Heart left ventricle (tissue), 16 donors: ENCODE results near the gene CELSR3. TPM values are rescaled to one million over a fixed set of nuclear protein-coding genes. Genes with fewer than 3 reads are reported as not detected.

Experiments
- ATAC-seq, 4 donors: fragments of 200-7000 bp; cut with Tn5 transposase; one replicate each; pipeline ENCODE4 v1.9.1; 2020 to 2022; ENCODE audit warnings: moderate library complexity in 4 of 4, mild to moderate bottlenecking in 3 of 4, moderate number of reproducible peaks in 1 of 4
- DNase-seq, 5 donors: peaks; one replicate each; pipeline ENCODE4 v3.0.0-alpha.2; 2020
- H3K27ac ChIP-seq, 12 donors: fragments of 200-600 bp; sonication (generic) in 4 of 12; one replicate each; pipeline versions ENCODE4 v1.5.0 to v1.8.0; 2016 to 2022; ENCODE audit warnings: mild to moderate bottlenecking in 2 of 12
- H3K27me3 ChIP-seq, 9 donors: fragments of 200-600 bp; sonication (generic) in 2 of 9; one replicate each; pipeline versions ENCODE4 v1.5.1 to v1.8.0; 2016 to 2022; ENCODE audit warnings: mild to moderate bottlenecking in 3 of 9
- H3K36me3 ChIP-seq, 9 donors: fragments of 200-600 bp; sonication (generic) in 2 of 9; one replicate each; pipeline versions ENCODE4 v1.5.0 to v1.8.0; 2018 to 2022; ENCODE audit warnings: mild to moderate bottlenecking in 2 of 9
- H3K4me1 ChIP-seq, 12 donors: fragments of 200-600 bp; sonication (generic) in 4 of 12; one replicate each; pipeline versions ENCODE4 v1.5.0 to v1.8.0; 2016 to 2022; ENCODE audit warnings: mild to moderate bottlenecking in 3 of 12
- H3K4me3 ChIP-seq, 12 donors: fragments of 200-600 bp; sonication (generic) in 4 of 12; one replicate each; pipeline versions ENCODE4 v1.5.0 to v1.8.0; 2017 to 2022; ENCODE audit warnings: mild to moderate bottlenecking in 9 of 12, moderate library complexity in 4 of 12
- H3K9me3 ChIP-seq, 12 donors: fragments of 200-600 bp; sonication (generic) in 4 of 12; one replicate each; pipeline versions ENCODE4 v1.5.0 to v1.8.0; 2016 to 2022; ENCODE audit warnings: mild to moderate bottlenecking in 1 of 12
- CTCF ChIP-seq, 12 donors: fragments of 200-600 bp; sonication (generic) in 4 of 12; IDR thresholded peaks; one replicate each; pipeline versions ENCODE4 v1.5.0 to v1.8.0; 2018 to 2022; ENCODE audit warnings: antibody characterized with exemption in 12 of 12, mild to moderate bottlenecking in 5 of 12
- POLR2A ChIP-seq, 2 donors: fragments of 450-650 bp; IDR thresholded peaks; one replicate each; pipeline ENCODE4 v1.6.1; 2017; ENCODE audit warnings: antibody characterized with exemption in 2 of 2, mild to moderate bottlenecking in 2 of 2, moderate library complexity in 2 of 2
- WGBS, 4 donors: extraction: QIAGEN DNeasy Blood & Tissue Kit in 2 of 4; methylation state at CpG; one replicate each; pipeline versions ENCODE4 v1.1.5 to v1.1.7; 2013 to 2018; 5-methylcytosine and 5-hydroxymethylcytosine counted together
- intact Hi-C, 10 donors: fragments of 100-400 bp; cut with DNase I; formaldehyde crosslinking; loops; one replicate each; pipeline versions ENCODE4 v1.11.1 to v1.14.2; 2022
- polyA plus RNA-seq, 2 donors: library from polyadenylated mRNA; stranded (reverse); fragments of 200-250 nt; gene quantifications; one replicate each; pipeline ENCODE4 v1.2.3, GENCODE V29; 2013
- total RNA-seq, 9 donors: library from RNA; depleted of rRNA in 2 of 9; stranded (reverse); fragments of >200 nt in 2 of 9; fragmentation: NEBNext Ultra II Directional in 3 of 9; extraction: Animal tissue kit (Norgen Biotek cat#: 25700) in 3 of 9; gene quantifications; one replicate each; pipeline versions ENCODE4 v1.1.0 to v1.2.4, GENCODE V29; 2016 to 2023
- donor health status: ischemic (EF 13 %, LVEDD 7.1; RV severe dilation, severe dysfunction).
- donor health status: healthy with polysubstance abuse.
- donor health status: DM: no; HTN: yes; CAD: no.
- donor health status: DM: no; HTN: no; CAD: no.
- donor health status: ischemic (EF 25% LVEDD 6.9; RV normal size, moderate dysfunction).
- donor health status: ischemic (EF 25% LVEDD 5.7; RV mildly dilated, moderate dysfunction).
- donor health status: healthy.
- donor health status: DM: yes; HTN: yes; CAD: no.
- donor health status: ischemic (EF 35%, LVEDD 5.7; RV mildly dilated, moderate dysfunction).
- donor health status: nonischemic (EF 11% LVEDD 7.7; RV severe dilation, severe dysfunction).
- donor health status: DM: yes; HTN: yes; CAD: no.
- donor health status: PGD.
- donor health status: ischemic (EF 29% LVEDD 5.4; RV normal size, mild dysfunction).
- donor health status: nonischemic (EF 23%, LVEDD 6.1; RV moderate dilation, normal function).

CELSR3 gene
- total and polyA plus RNA-seq, 11 donors, result 0.10 to 0.36 (median 0.19) TPM

GRCh38 chr3:48707157-48707556 is 44.5 kb upstream of the CELSR3 start:
- H3K36me3 ChIP-seq, result peaks cover 0 to 73% (median 51%) of the 10 kb centered on the region in 9 donors
- H3K4me3 ChIP-seq, result no peak overlapping the region
- H3K27ac ChIP-seq, result no peak overlapping the region
- DNase-seq, result no peak
- no peaks in the 10 kb centered on the region for H3K27me3 ChIP-seq
- 84 to 90% (median 85%) methylated on average over 5 of the region's 5 CpGs for WGBS, 4 donors
- H3K9me3 ChIP-seq, result no peaks in the 10 kb centered on the region
- ATAC-seq, result no peak
- no peak for TF ChIP-seq POLR2A (IDR thresholded peaks at IDR 0.05)
- no peak for TF ChIP-seq CTCF (IDR thresholded peaks at IDR 0.05)
- intact Hi-C loops, result no loop called here
- H3K4me1 ChIP-seq, result peaks cover 0 to 66% (median 20%) of the 10 kb centered on the region in 12 donors

GRCh38 chr3:48702320-48702920 is 39.7 kb upstream of the CELSR3 start:
- peaks cover 0 to 37% (median 12%) of the 10 kb centered on the region in 12 donors for H3K4me1 ChIP-seq
- DNase-seq, result no peak
- no peak overlapping the region for H3K4me3 ChIP-seq
- 81 to 89% (median 83%) methylated on average over 6 of the region's 6 CpGs for WGBS, 4 donors
- TF ChIP-seq CTCF (IDR thresholded peaks at IDR 0.05) (no peak), POLR2A (IDR thresholded peaks at IDR 0.05) (no peak)
- no peak overlapping the region for H3K27ac ChIP-seq
- H3K9me3 ChIP-seq, result no peaks in the 10 kb centered on the region
- peaks cover 0 to 71% (median 38%) of the 10 kb centered on the region in 9 donors for H3K36me3 ChIP-seq
- intact Hi-C loops, result no loop called here
- ATAC-seq, result no peak
- H3K27me3 ChIP-seq, result no peaks in the 10 kb centered on the region

- Histone ChIP-seq H3K9me3 (no peaks in the 10 kb centered on the region), H3K27ac (no peak overlapping the region), H3K36me3 (peaks cover 0 to 57% (median 24%) of the 10 kb centered on the region in 9 donors), H3K27me3 (no peaks in the 10 kb centered on the region), H3K4me3 (no peak overlapping the region), H3K4me1 (peaks cover 0 to 41% (median 15%) of the 10 kb centered on the region in 12 donors)
- no peak for ATAC-seq
- 88 to 95% (median 94%) methylated on average over 11 of the region's 11 CpGs for WGBS, 4 donors
- no peak for DNase-seq
- TF ChIP-seq POLR2A (IDR thresholded peaks at IDR 0.05), result no peak
- TF ChIP-seq CTCF (IDR thresholded peaks at IDR 0.05), result no peak
- intact Hi-C loops, result no loop called here
These were observed 38.2 kb upstream of the CELSR3 start for GRCh38 chr3:48700731-48701405.

GRCh38 chr3:48698891-48699290 is 36.2 kb upstream of the CELSR3 start:
- Histone ChIP-seq H3K4me3 (no peak overlapping the region), H3K36me3 (peaks cover 0 to 67% (median 37%) of the 10 kb centered on the region in 9 donors), H3K4me1 (peaks cover 3 to 56% (median 25%) of the 10 kb centered on the region in 12 donors), H3K9me3 (no peaks in the 10 kb centered on the region), H3K27me3 (no peaks in the 10 kb centered on the region), H3K27ac (no peak overlapping the region)
- ATAC-seq, result no peak
- TF ChIP-seq POLR2A (IDR thresholded peaks at IDR 0.05) (no peak), CTCF (IDR thresholded peaks at IDR 0.05) (no peak)
- intact Hi-C loops, result no loop called here
- no peak for DNase-seq
- 97 to 99% (median 97%) methylated on average over 8 of the region's 8 CpGs for WGBS, 4 donors
